H1 (cell line): ENCODE data around the gene HNF4A. TPM values are rescaled to one million over a fixed set of nuclear protein-coding genes. Genes with fewer than 3 reads are reported as not detected.

Experiments used
- CTCF ChIA-PET: fragments of 300-600 bp; sonication (Branson Sonifier 250); formaldehyde crosslinking; loops from one replicate; lab custom pipeline; 2021; ENCODE audit not compliant: partially characterized antibody; lab: Charles Lee
- POLR2A ChIA-PET: fragments of 300-600 bp; sonication (Branson Sonifier 250); formaldehyde crosslinking; loops from one replicate; lab custom pipeline; 2021; ENCODE audit warnings: inconsistent platforms; ENCODE audit not compliant: partially characterized antibody; lab: Charles Lee
- DNase-seq, 2 experiments: peaks; one replicate each; pipeline versions ENCODE4 v3.0.0 to v3.0.0-alpha.2; 2010 to 2022; ENCODE audit warnings: low spot score in 2 of 2, low read depth in 1 of 2, mixed read lengths in 1 of 2
- FAIRE-seq: peaks from 2 replicates; lab custom pipeline; 2011; peaks lifted over from hg19 to GRCh38; lab: Jason Lieb, UNC
- H2AFZ ChIP-seq: 2 replicates; pipeline ENCODE4 v1.8.1; 2012; ENCODE audit warnings: low read length, inconsistent platforms
- H2AK5ac ChIP-seq: 2 replicates; pipeline ENCODE4 v1.6.1; 2013; ENCODE audit warnings: low read depth, low read length
- H2BK120ac ChIP-seq: replicated peaks from 2 replicates; pipeline ENCODE3; 2013; ENCODE audit warnings: low read depth, low read length, inconsistent platforms
- H2BK12ac ChIP-seq: 2 replicates; pipeline ENCODE4 v1.6.1; 2013; ENCODE audit warnings: low read depth, low read length
- H2BK15ac ChIP-seq: 2 replicates; pipeline ENCODE4 v1.6.1; 2013; ENCODE audit warnings: low read length
- H2BK20ac ChIP-seq: 2 replicates; pipeline ENCODE4 v1.6.1; 2013; ENCODE audit warnings: low read length
- H2BK5ac ChIP-seq: 2 replicates; pipeline ENCODE4 v1.6.1; 2013; ENCODE audit warnings: low read depth, low read length
- H3K14ac ChIP-seq: 2 replicates; pipeline ENCODE4 v1.6.1; 2013; ENCODE audit warnings: inconsistent platforms; ENCODE audit not compliant: insufficient read length
- H3K18ac ChIP-seq: 2 replicates; pipeline ENCODE4 v1.6.1; 2013; ENCODE audit warnings: low read length; ENCODE audit errors: extremely low read depth
- H3K23ac ChIP-seq: 2 replicates; pipeline ENCODE4 v1.6.1; 2013; ENCODE audit warnings: inconsistent platforms; ENCODE audit not compliant: insufficient read length
- H3K23me2 ChIP-seq: 2 replicates; pipeline ENCODE4 v1.6.1; 2013; ENCODE audit warnings: low read depth, low read length
- H3K27ac ChIP-seq: 2 replicates; pipeline ENCODE4 v1.6.1; 2011; ENCODE audit warnings: low read depth, low read length, inconsistent platforms
- H3K27me3 ChIP-seq, 4 experiments: replicated peaks in 1 of 4; 1 replicate in 1 of 4; 2 replicates in 3 of 4; pipeline versions ENCODE4 v1.6.1 to v1.8.1; 2011 to 2013; ENCODE audit warnings: low read length in 3 of 4, mild to moderate bottlenecking in 3 of 4, inconsistent platforms in 2 of 4, mixed read lengths in 2 of 4, moderate library complexity in 1 of 4; ENCODE audit not compliant: control insufficient read depth in 3 of 4, insufficient read depth in 3 of 4; ENCODE audit errors: extremely low read depth in 1 of 4
- H3K36me3 ChIP-seq, 4 experiments: 2 replicates each; pipeline versions ENCODE4 v1.6.1 to v1.8.1; 2011 to 2013; ENCODE audit warnings: mild to moderate bottlenecking in 4 of 4, low read length in 3 of 4, moderate library complexity in 2 of 4, control low read depth in 1 of 4, inconsistent platforms in 1 of 4; ENCODE audit not compliant: insufficient read depth in 4 of 4, control insufficient read depth in 2 of 4
- H3K4ac ChIP-seq: replicated peaks from 2 replicates; pipeline ENCODE3; 2013; ENCODE audit warnings: low read length, low read depth, mixed read lengths, inconsistent platforms; ENCODE audit not compliant: insufficient read length
- H3K4me1 ChIP-seq, 4 experiments: replicated peaks in 1 of 4; 1 replicate in 1 of 4; 2 replicates in 3 of 4; pipeline versions ENCODE4 v1.6.1 to v1.8.1; 2011 to 2013; ENCODE audit warnings: low read length in 3 of 4, inconsistent platforms in 2 of 4, mixed read lengths in 1 of 4; ENCODE audit not compliant: insufficient read depth in 4 of 4, control insufficient read depth in 3 of 4
- H3K4me2 ChIP-seq, 2 experiments: 2 replicates each; pipeline versions ENCODE4 v1.6.1 to v1.8.1; 2011 to 2013; ENCODE audit warnings: low read depth in 2 of 2, low read length in 2 of 2, control low read depth in 1 of 2, inconsistent platforms in 1 of 2, mild to moderate bottlenecking in 1 of 2; ENCODE audit not compliant: insufficient read depth in 1 of 2
- H3K4me3 ChIP-seq, 4 experiments: fragments of 200-600, 300-600 bp in 1 of 4; sonication (generic), shearing (Covaris generic), sonication (Bioruptor Twin) in 1 of 4; 2 replicates each; pipeline versions ENCODE4 v1.5.1 to v1.8.1; 2011 to 2016; ENCODE audit warnings: low read length in 4 of 4, low read depth in 3 of 4, control low read depth in 2 of 4, inconsistent platforms in 2 of 4, mild to moderate bottlenecking in 2 of 4, mixed read lengths in 1 of 4, moderate library complexity in 1 of 4; ENCODE audit not compliant: insufficient read depth in 2 of 4; ENCODE audit errors: extremely low read depth in 1 of 4
- H3K56ac ChIP-seq: replicated peaks from 2 replicates; pipeline ENCODE3; 2013; ENCODE audit warnings: low read depth, mild to moderate bottlenecking, mixed read lengths, low read length, inconsistent platforms; ENCODE audit not compliant: insufficient read length
- H3K79me1 ChIP-seq: 2 replicates; pipeline ENCODE4 v1.6.1; 2013; ENCODE audit warnings: low read depth, low read length, control low read depth
- H3K79me2 ChIP-seq, 2 experiments: 2 replicates each; pipeline versions ENCODE4 v1.6.1 to v1.8.1; 2012 to 2013; ENCODE audit warnings: low read length in 2 of 2, mild to moderate bottlenecking in 2 of 2, inconsistent platforms in 1 of 2; ENCODE audit not compliant: insufficient read depth in 2 of 2, control insufficient read depth in 1 of 2
- H3K9ac ChIP-seq, 4 experiments: replicated peaks in 1 of 4; 1 replicate in 1 of 4; 2 replicates in 3 of 4; pipeline versions ENCODE4 v1.6.1 to v1.8.1; 2011 to 2013; ENCODE audit warnings: low read depth in 3 of 4, low read length in 3 of 4, control low read depth in 2 of 4, mild to moderate bottlenecking in 2 of 4, moderate library complexity in 2 of 4, inconsistent platforms in 1 of 4; ENCODE audit errors: extremely low read depth in 1 of 4
- H3K9me3 ChIP-seq, 2 experiments: 2 replicates each; pipeline versions ENCODE4 v1.6.1 to v1.8.1; 2012 to 2013; ENCODE audit warnings: mild to moderate bottlenecking in 2 of 2, moderate library complexity in 2 of 2, control low read depth in 1 of 2, inconsistent platforms in 1 of 2, low read depth in 1 of 2, low read length in 1 of 2, mixed read lengths in 1 of 2; ENCODE audit not compliant: insufficient read depth in 2 of 2
- H4K20me1 ChIP-seq, 2 experiments: replicated peaks in 1 of 2; 2 replicates each; pipeline versions ENCODE3 to v1.8.1; 2011 to 2013; ENCODE audit warnings: inconsistent platforms in 2 of 2, low read length in 2 of 2, mild to moderate bottlenecking in 1 of 2; ENCODE audit not compliant: insufficient read depth in 2 of 2, control insufficient read depth in 1 of 2
- H4K5ac ChIP-seq: 2 replicates; pipeline ENCODE4 v1.6.1; 2013; ENCODE audit warnings: low read length, low read depth, mixed read lengths, inconsistent platforms; ENCODE audit not compliant: insufficient read length
- H4K8ac ChIP-seq: 2 replicates; pipeline ENCODE4 v1.8.0; 2013; ENCODE audit warnings: mild to moderate bottlenecking, moderate library complexity, low read length, inconsistent platforms; ENCODE audit not compliant: insufficient read depth; ENCODE audit errors: extremely low read depth
- H4K91ac ChIP-seq: replicated peaks from 2 replicates; pipeline ENCODE3; 2013; ENCODE audit warnings: low read length, mixed read lengths, inconsistent platforms; ENCODE audit not compliant: insufficient read length
- ZNF274 ChIP-seq: IDR thresholded peaks from 2 replicates; pipeline ENCODE4 v1.7.0; 2012; ENCODE audit warnings: low read length, borderline replicate concordance; ENCODE audit errors: extremely low read depth
- WGBS, 2 experiments: shearing (Covaris generic) in 1 of 2; methylation state at CpG; one replicate each; pipeline versions ENCODE4 v1.1.6 to v1.1.7; 2013 to 2015; ENCODE audit warnings: low lambda C conversion rate in 2 of 2, mixed read lengths in 2 of 2, inconsistent platforms in 1 of 2, low coverage in 1 of 2, missing lambda C conversion rate in 1 of 2; ENCODE audit not compliant: insufficient replicate concordance in 2 of 2, insufficient coverage in 1 of 2, insufficient read length in 1 of 2; ENCODE audit errors: extremely low coverage in 1 of 2, missing lambda C conversion rate in 1 of 2; 5-methylcytosine and 5-hydroxymethylcytosine counted together
- polyA plus RNA-seq, 7 experiments: library from polyadenylated mRNA; depleted of rRNA in 3 of 7; stranded (reverse) in 5 of 7; unstranded in 2 of 7; fragments of >200 nt in 5 of 7; fragments of 200-250 nt in 2 of 7; gene quantifications; 1 replicate in 5 of 7; 2 replicates in 1 of 7; 4 replicates in 1 of 7; pipeline versions ENCODE4 v1.2.1 to v1.2.3, GENCODE V29; 2011 to 2013; ENCODE audit warnings: missing spikeins in 2 of 7, mixed read lengths in 2 of 7
- total RNA-seq: library from RNA; stranded (reverse); fragmentation: NEBNext Ultra II Directional; extraction: Animal tissue kit (Norgen Biotek cat#: 25700); gene quantifications from 2 replicates; pipeline ENCODE4 v1.2.1, GENCODE V29; 2021

Gene HNF4A
- total and polyA plus RNA-seq, 2 of the 8 experiments (the other 6 are each of a cell fraction or from before 2014, with no cell fraction given) = 0.03 TPM; not detected in 1

GRCh38 chr20:44477151-44477550 is 121.7 kb downstream of the HNF4A start:
- DNase-seq = no peak

More at GRCh38 chr20:44477151-44477550, 121.7 kb downstream of the HNF4A start:
- Histone ChIP-seq H2BK20ac (no peak overlapping the region), H3K79me1 (no peaks in the 10 kb centered on the region), H4K91ac (no peak overlapping the region)
- TF ChIP-seq ZNF274 = no peak
- TF ChIP-seq, all 59 proteins: peak for 0
- H3K4me2 ChIP-seq = no peak overlapping the region; a peak in 1 of 4 replicates
- no peak overlapping the region for H2AK5ac ChIP-seq
- peaks cover 7% of the 10 kb centered on the region for H3K23me2 ChIP-seq
- H3K4me3 ChIP-seq = no peak overlapping the region
- H2BK12ac ChIP-seq = no peak overlapping the region
- no peak overlapping the region for H4K8ac ChIP-seq
- H4K20me1 ChIP-seq = no peaks in the 10 kb centered on the region
- H3K9me3 ChIP-seq = no peaks in the 10 kb centered on the region
- no peak overlapping the region for H3K56ac ChIP-seq
- no peak overlapping the region for H3K4ac ChIP-seq
- H3K79me2 ChIP-seq = peaks cover 0 to 13% of the 10 kb centered on the region in 2 experiments; a peak in 2 of 4 replicates
- H2BK15ac ChIP-seq = no peak overlapping the region
- no peak overlapping the region for H2AFZ ChIP-seq
- no peak overlapping the region for H2BK120ac ChIP-seq
- H2BK5ac ChIP-seq = no peak overlapping the region
- H3K36me3 ChIP-seq = peaks cover 3 to 6% (median 4%) of the 10 kb centered on the region in 4 experiments; a peak in 4 of 8 replicates
- CTCF ChIA-PET = no interaction called here
- H3K27ac ChIP-seq = no peak overlapping the region
- no peaks in the 10 kb centered on the region for H3K27me3 ChIP-seq
- POLR2A ChIA-PET = no interaction called here
- WGBS, 2 experiments = 87% methylated on average over 3 of the region's 3 CpGs; no CpG with 5 or more reads in 1 of the 2 experiments
- peaks cover 2 to 11% (median 3%) of the 10 kb centered on the region in 4 experiments; a peak in 5 of 7 replicates for H3K4me1 ChIP-seq
- H3K23ac ChIP-seq = no peak overlapping the region
- FAIRE-seq = no peak
- H3K14ac ChIP-seq = no peak overlapping the region
- H4K5ac ChIP-seq = no peak overlapping the region
- H3K18ac ChIP-seq = no peak overlapping the region
- no peak overlapping the region for H3K9ac ChIP-seq
